Endothelial cell of umbilical vein (primary cell): Measurements from ENCODE around the gene GATD1. TPM values are rescaled to one million over a fixed set of nuclear protein-coding genes. Genes with fewer than 3 reads are reported as not detected.

Experiments used
- BruUV-seq: library from RNA; stranded (reverse); fragments of 400-500 nt; replicated peaks from 2 replicates; lab custom pipeline; 2021; lab: Mats Ljungman, UMichigan
- CTCF ChIA-PET: fragments of 300-600, 350-600 bp; sonication (Branson Sonifier 250); formaldehyde crosslinking; loops from one replicate; lab custom pipeline; 2021; ENCODE audit warnings: antibody characterized with exemption, inconsistent platforms; lab: Charles Lee
- POLR2A ChIA-PET: fragments of 300-600, 350-600 bp; sonication (Branson Sonifier 250); formaldehyde crosslinking; loops from one replicate; lab custom pipeline; 2021; ENCODE audit warnings: antibody characterized with exemption, inconsistent platforms; lab: Charles Lee
- DNase-seq: peaks from one replicate; pipeline ENCODE4 v3.0.0-alpha.2; 2011; ENCODE audit warnings: low read depth, low spot score
- FAIRE-seq: peaks from 2 replicates; lab custom pipeline; 2011; peaks lifted over from hg19 to GRCh38; lab: Jason Lieb, UNC
- H2AFZ ChIP-seq: 2 replicates; pipeline ENCODE4 v1.6.0; 2012; ENCODE audit warnings: low read depth, low read length, control low read depth, inconsistent platforms
- H3K27ac ChIP-seq: 2 replicates; pipeline ENCODE4 v1.5.1; 2011; ENCODE audit warnings: low read depth, mild to moderate bottlenecking, control low read depth, low read length, moderate library complexity; ENCODE audit not compliant: insufficient read depth
- H3K27me3 ChIP-seq, 2 experiments: 2 replicates each; pipeline versions ENCODE4 v1.6.0 to v1.6.1; 2011; ENCODE audit warnings: low read length in 2 of 2, mixed read lengths in 1 of 2; ENCODE audit not compliant: control insufficient read depth in 2 of 2, insufficient read depth in 2 of 2
- H3K36me3 ChIP-seq, 2 experiments: 2 replicates in 1 of 2; 3 replicates in 1 of 2; pipeline ENCODE4 v1.5.1; 2011; ENCODE audit warnings: low read length in 2 of 2, mild to moderate bottlenecking in 1 of 2, moderate library complexity in 1 of 2; ENCODE audit not compliant: control insufficient read depth in 2 of 2, insufficient read depth in 2 of 2; ENCODE audit errors: extremely low read depth in 1 of 2
- H3K4me1 ChIP-seq: 3 replicates; pipeline ENCODE4 v1.5.1; 2011; ENCODE audit warnings: mild to moderate bottlenecking, low read length; ENCODE audit not compliant: control insufficient read depth, insufficient read depth; ENCODE audit errors: extremely low read depth
- H3K4me2 ChIP-seq: 2 replicates; pipeline ENCODE4 v1.6.1; 2011; ENCODE audit warnings: low read length, control low read depth, mixed read lengths; ENCODE audit not compliant: insufficient read depth
- H3K4me3 ChIP-seq, 3 experiments: fragments of 200-600 bp in 1 of 3; sonication (generic), shearing (Covaris generic) in 1 of 3; replicated peaks in 1 of 3; 2 replicates each; pipeline ENCODE4 v1.5.1; 2011 to 2016; ENCODE audit warnings: control low read depth in 3 of 3, low read length in 3 of 3, mild to moderate bottlenecking in 2 of 3, inconsistent platforms in 1 of 3, low read depth in 1 of 3, moderate library complexity in 1 of 3; ENCODE audit not compliant: insufficient read depth in 1 of 3
- H3K79me2 ChIP-seq: 2 replicates; pipeline ENCODE4 v1.6.0; 2012; ENCODE audit warnings: low read length, inconsistent platforms; ENCODE audit not compliant: control insufficient read depth, insufficient read depth
- H3K9ac ChIP-seq: replicated peaks from 2 replicates; pipeline ENCODE3; 2011; ENCODE audit warnings: low read length, control low read depth; ENCODE audit not compliant: insufficient read depth; ENCODE audit errors: extremely low read depth
- H3K9me1 ChIP-seq: replicated peaks from 3 replicates; pipeline ENCODE4 v1.6.0; 2011; ENCODE audit warnings: mild to moderate bottlenecking, low read length; ENCODE audit not compliant: control insufficient read depth, insufficient read depth; ENCODE audit errors: extremely low read depth
- H3K9me3 ChIP-seq: replicated peaks from 2 replicates; pipeline ENCODE4 v1.5.1; 2012; ENCODE audit warnings: low read length, inconsistent platforms; ENCODE audit not compliant: control insufficient read depth, insufficient read depth
- H4K20me1 ChIP-seq: replicated peaks from 2 replicates; pipeline ENCODE3; 2011; ENCODE audit warnings: mild to moderate bottlenecking, low read length; ENCODE audit not compliant: control insufficient read depth, insufficient read depth; ENCODE audit errors: extremely low read depth
- CTCF ChIP-seq, 2 donors: IDR thresholded peaks; 1 replicate in 1 of 2; 2 replicates in 1 of 2; pipeline ENCODE4 v1.5.1; 2011; ENCODE audit warnings: low read length in 2 of 2, mild to moderate bottlenecking in 2 of 2, moderate library complexity in 2 of 2, control low read depth in 1 of 2, inconsistent platforms in 1 of 2, low read depth in 1 of 2; ENCODE audit not compliant: insufficient read depth in 1 of 2; ENCODE audit errors: extremely low read depth in 1 of 2
- EZH2 ChIP-seq: IDR thresholded peaks from 2 replicates; pipeline ENCODE4 v1.6.1; 2012; ENCODE audit warnings: borderline replicate concordance, low read depth, mild to moderate bottlenecking, moderate library complexity, low read length, inconsistent platforms; ENCODE audit not compliant: severe bottlenecking
- FOS ChIP-seq: IDR thresholded peaks from 2 replicates; pipeline ENCODE4 v1.6.1; 2011; ENCODE audit warnings: mild to moderate bottlenecking, low read length, moderate library complexity, borderline replicate concordance; ENCODE audit not compliant: insufficient read depth
- GATA2 ChIP-seq: IDR thresholded peaks from 2 replicates; pipeline ENCODE4 v1.7.0; 2011; ENCODE audit warnings: low read depth, mild to moderate bottlenecking, moderate library complexity, mixed read lengths, low read length; ENCODE audit not compliant: insufficient read length, insufficient read depth
- JUN ChIP-seq: IDR thresholded peaks from 2 replicates; pipeline ENCODE4 v1.6.1; 2011; ENCODE audit warnings: borderline replicate concordance, low read depth; ENCODE audit not compliant: insufficient read length, insufficient read depth
- MAX ChIP-seq: IDR thresholded peaks from 2 replicates; pipeline ENCODE4 v1.6.1; 2011; ENCODE audit not compliant: insufficient read depth, insufficient read length
- MYC ChIP-seq: IDR thresholded peaks from one replicate; pipeline ENCODE4 v1.6.1; 2011; ENCODE audit warnings: mild to moderate bottlenecking, low read depth, low read length
- POLR2A ChIP-seq: IDR thresholded peaks from 2 replicates; pipeline ENCODE4 v1.6.1; 2012; ENCODE audit warnings: low read depth, mild to moderate bottlenecking, control low read depth, low read length
- POLR2AphosphoS5 ChIP-seq: IDR thresholded peaks from 2 replicates; pipeline ENCODE4 v1.6.1; 2012; ENCODE audit warnings: low read depth, mild to moderate bottlenecking, control low read depth, low read length, moderate library complexity; ENCODE audit not compliant: insufficient read depth
- dilution Hi-C: fragments of 300-500 bp; cut with MboI; formaldehyde crosslinking; loops from one replicate; pipeline ENCODE4 v1.15.0; 2019; ENCODE audit warnings: low sequenced_read_pairs; ENCODE audit not compliant: extremely low pct_ligation_motif_present
- intact Hi-C: fragments of 100-400 bp; cut with micrococcal nuclease; formaldehyde crosslinking; loops from one replicate; pipeline ENCODE4 v1.10.0; 2022
- polyA plus RNA-seq, 4 experiments: library from polyadenylated mRNA; depleted of rRNA in 3 of 4; stranded (reverse) in 3 of 4; unstranded in 1 of 4; fragments of >200 nt; gene quantifications; 2 replicates each; pipeline versions ENCODE4 v1.2.1 to v1.2.3, GENCODE V29; 2011 to 2012; ENCODE audit warnings: missing spikeins in 1 of 4
- total RNA-seq: library from RNA; stranded (reverse); gene quantifications from 2 replicates; pipeline ENCODE4 v1.2.3, GENCODE V29; 2021

Gene GATD1
- total and polyA plus RNA-seq, 2 donors (not counting 3 experiments of a cell fraction or from before 2014, with no cell fraction given): 70.6 to 83.1 TPM

GRCh38 chr11:801097-801780 lies 24.0 kb upstream of the GATD1 start:
- H2AFZ ChIP-seq: no peak overlapping the region
- H3K9me3 ChIP-seq: no peaks in the 10 kb centered on the region
- no peak overlapping the region for H3K27ac ChIP-seq
- dilution Hi-C loops: no loop called here
- ChIA-PET POLR2A (no interaction called here), CTCF (no interaction called here)
- H3K4me3 ChIP-seq: no peak overlapping the region
- H3K4me2 ChIP-seq: no peak overlapping the region
- no peak overlapping the region for H3K9ac ChIP-seq
- H3K79me2 ChIP-seq: peaks cover 5% of the 10 kb centered on the region
- peaks cover 25% of the 10 kb centered on the region for H3K4me1 ChIP-seq
- H3K36me3 ChIP-seq: peaks cover 0 to 20% of the 10 kb centered on the region in 2 experiments
- no peaks in the 10 kb centered on the region for H4K20me1 ChIP-seq
- intact Hi-C loops: no loop called here
- DNase-seq (no peak), FAIRE-seq (no peak)
- no peaks in the 10 kb centered on the region for H3K9me1 ChIP-seq
- no peak for TF ChIP-seq CTCF (IDR thresholded peaks at IDR 0.05; ENCODE audit: extremely low read depth in 1 of 2, insufficient read depth in 1 of 2, low read depth in 1 of 2, low read length in 2 of 2)
- no peak for TF ChIP-seq FOS
- no peak for TF ChIP-seq POLR2A
- TF ChIP-seq MAX: no peak
- no peak for TF ChIP-seq GATA2
- TF ChIP-seq POLR2AphosphoS5: no peak
- TF ChIP-seq EZH2: no peak
- no peak for TF ChIP-seq MYC
- TF ChIP-seq JUN: no peak
- no peaks in the 10 kb centered on the region for H3K27me3 ChIP-seq
- no TSS peak for BruUV-seq
